GM11168 (cell line): ENCODE results near the gene HNRNPA3.

ENCODE experiments used
- in situ Hi-C: fragments of 300-500 bp; cut with MboI; formaldehyde crosslinking; loops from one replicate; pipeline ENCODE4 v1.12.0; 2022; ENCODE audit warnings: low sequenced_read_pairs; ENCODE audit not compliant: unreplicated experiment

The HNRNPA3 gene

DNA sequence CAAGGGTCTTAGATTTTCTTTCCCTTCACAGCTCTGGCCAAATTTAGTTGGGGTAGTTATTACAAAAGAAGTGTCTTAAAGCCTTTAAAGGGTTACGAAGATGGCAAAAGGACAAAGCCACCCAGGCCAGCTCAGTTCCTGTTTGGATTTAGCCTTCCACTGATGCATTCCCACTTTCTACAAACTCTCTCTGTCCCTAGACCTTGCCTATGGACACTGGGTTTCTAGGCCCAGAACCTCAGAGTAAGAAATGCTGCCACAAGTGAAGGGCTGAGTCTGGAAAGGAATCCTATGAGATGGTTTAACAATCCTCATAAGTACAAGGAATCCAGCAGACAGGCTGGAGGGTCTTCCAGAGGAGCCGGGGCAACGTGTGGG lies 38.6 kb downstream of the HNRNPA3 start:
- in situ Hi-C loops, result no loop called here

- in situ Hi-C loops, result no loop called here
These were observed 40.4 kb downstream of the HNRNPA3 start for GRCh38 chr2:177252808-177253531.

GRCh38 chr2:177253704-177254103 lies 41.1 kb downstream of the HNRNPA3 start:
- in situ Hi-C loops, result no loop called here

- in situ Hi-C loops, result no loop called here
These were observed 42.0 kb downstream of the HNRNPA3 start for GRCh38 chr2:177254433-177255226.

DNA sequence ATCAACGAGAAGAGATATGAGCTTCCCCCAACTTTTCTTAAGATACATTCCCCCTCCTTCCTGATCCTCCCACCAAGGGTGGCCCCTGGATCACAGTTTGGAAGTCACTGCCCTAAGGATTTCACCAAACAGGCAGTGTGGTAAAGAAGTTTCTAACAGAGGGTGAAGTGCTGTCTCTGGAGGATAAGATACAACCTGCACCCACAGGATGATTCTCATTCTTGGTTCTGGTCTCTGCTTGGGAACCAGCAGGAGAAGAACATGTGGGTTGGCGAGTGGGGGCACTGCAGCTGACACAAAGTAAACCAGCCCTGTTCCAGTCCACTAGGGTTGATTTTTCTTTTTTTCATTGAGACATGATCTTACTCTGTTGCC lies 42.6 kb downstream of the HNRNPA3 start:
- in situ Hi-C loops, result no loop called here

- in situ Hi-C loops, result no loop called here
These were observed 43.4 kb downstream of the HNRNPA3 start for GRCh38 chr2:177256026-177256425.

DNA sequence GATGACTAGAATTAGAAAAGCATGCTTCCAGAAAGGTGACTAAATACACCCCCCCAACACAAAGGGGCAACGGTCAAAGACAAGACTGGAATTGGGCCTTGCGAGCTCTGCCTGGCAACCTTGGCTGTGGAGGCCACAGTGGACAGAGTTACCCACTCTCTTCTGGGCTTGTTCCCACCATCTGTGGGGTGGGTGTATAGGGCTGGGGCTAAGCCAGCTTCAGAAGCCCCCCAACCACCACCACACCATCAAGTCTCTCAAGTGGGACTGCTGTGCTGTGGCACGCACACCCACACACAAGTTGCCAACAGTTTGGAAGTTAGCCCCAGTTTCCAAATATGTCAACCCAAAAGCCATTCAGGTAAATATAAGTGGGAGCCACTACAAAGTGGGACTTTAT lies 44.1 kb downstream of the HNRNPA3 start:
- in situ Hi-C loops, result no loop called here

GRCh38 chr2:177257471-177257870 lies 44.9 kb downstream of the HNRNPA3 start:
- in situ Hi-C loops, result no loop called here

DNA sequence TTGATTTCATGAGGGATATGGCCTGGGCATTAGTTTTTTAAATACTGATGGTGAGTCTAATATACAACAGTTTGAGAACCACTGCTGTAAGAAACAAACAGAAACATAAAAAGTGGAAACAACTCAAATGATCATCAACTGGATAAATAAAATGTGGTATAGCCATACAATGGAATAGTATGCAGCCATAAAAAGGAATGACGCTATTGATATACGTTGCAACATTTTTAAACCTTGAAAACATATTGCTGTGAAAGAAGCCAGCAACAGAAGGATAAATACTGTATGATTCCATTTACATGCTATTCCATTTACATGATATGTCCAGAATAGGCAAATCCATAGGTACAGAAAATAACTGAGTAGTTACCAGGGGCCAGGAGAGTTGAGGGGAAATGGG lies 45.5 kb downstream of the HNRNPA3 start:
- in situ Hi-C loops, result no loop called here

DNA sequence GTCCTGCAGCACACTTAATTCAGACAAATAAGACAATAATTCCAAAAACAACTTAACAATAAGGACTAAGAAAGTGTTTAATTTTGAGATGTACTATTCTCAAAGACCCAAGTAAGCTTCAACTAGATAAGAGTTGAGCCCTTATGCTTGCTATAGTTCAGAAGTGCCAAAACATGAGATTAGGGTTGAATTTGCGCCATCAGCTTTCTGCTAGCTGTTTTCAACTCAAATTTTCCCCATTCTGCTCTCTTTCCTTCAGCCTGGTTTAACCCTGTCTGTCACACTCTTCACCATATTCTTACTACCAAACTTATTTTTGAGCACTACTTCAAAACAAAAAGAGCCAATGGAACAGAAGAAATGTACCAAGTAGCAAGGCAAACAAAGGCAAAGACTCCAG lies 47.8 kb downstream of the HNRNPA3 start:
- in situ Hi-C loops, result no loop called here

DNA sequence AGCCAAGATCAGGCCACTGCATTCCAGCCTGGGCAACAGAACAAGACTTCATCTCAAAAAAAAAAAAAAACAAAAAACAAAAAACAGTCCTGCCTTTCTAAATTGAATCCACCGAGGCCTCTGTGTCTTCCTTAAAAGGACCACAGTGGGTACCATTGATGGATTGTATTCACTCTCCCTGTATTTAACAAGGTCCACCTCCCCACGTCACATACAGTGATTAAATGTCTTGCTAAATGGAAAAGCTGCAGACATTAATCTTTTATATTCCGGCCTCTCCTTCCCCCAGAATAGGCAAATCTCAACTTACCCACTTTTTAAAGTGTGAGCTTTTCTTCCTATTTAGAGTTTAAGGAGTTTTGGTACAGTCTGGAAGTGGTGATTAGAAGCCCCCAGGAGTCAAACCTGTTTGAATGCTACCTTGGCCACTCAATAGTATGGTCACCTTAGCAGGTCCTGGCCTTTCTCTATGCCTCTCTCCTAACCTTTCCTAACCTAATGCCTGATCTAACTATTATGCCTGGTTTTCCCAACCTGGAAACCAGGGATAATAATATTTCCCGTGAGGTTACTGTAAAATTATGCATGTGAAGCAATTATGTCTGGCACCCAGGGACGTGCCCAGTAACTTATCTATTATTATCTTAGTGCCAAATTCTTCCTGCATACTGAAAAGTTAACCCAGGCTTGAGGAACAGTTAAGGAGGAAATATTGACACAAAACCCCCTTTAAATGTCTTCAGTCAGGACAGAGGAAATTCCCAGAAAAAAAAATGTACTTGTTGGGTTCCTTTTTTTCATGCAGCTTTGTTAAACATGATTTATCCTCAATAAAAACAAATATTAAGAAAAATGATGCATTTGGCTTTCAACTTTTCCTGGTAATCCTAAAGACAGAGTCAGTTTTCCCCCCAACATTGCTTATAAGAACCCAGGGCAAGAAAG lies 48.8 kb downstream of the HNRNPA3 start:
- in situ Hi-C loops, result no loop called here

DNA sequence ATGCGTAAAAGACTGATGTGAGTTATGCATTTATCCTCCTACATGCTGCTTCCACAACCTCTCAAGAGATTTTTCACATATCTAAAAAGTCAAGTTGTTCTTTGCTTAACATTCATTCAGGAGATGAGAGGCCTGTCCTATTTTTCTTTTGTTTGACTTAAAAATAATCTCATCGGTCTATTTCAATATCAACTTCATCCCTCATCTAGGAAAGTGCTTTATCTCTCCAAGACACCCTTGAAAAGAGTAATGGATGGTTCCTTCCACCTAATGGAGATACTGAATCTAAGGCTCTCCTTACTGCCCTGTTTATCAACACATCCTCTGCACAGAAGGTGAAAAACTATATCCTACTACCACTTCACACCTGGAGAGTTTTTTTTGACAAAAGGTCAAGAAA lies 49.5 kb downstream of the HNRNPA3 start:
- in situ Hi-C loops, result no loop called here

- in situ Hi-C loops, result no loop called here
These were observed 50.4 kb downstream of the HNRNPA3 start for GRCh38 chr2:177262958-177263450.

DNA sequence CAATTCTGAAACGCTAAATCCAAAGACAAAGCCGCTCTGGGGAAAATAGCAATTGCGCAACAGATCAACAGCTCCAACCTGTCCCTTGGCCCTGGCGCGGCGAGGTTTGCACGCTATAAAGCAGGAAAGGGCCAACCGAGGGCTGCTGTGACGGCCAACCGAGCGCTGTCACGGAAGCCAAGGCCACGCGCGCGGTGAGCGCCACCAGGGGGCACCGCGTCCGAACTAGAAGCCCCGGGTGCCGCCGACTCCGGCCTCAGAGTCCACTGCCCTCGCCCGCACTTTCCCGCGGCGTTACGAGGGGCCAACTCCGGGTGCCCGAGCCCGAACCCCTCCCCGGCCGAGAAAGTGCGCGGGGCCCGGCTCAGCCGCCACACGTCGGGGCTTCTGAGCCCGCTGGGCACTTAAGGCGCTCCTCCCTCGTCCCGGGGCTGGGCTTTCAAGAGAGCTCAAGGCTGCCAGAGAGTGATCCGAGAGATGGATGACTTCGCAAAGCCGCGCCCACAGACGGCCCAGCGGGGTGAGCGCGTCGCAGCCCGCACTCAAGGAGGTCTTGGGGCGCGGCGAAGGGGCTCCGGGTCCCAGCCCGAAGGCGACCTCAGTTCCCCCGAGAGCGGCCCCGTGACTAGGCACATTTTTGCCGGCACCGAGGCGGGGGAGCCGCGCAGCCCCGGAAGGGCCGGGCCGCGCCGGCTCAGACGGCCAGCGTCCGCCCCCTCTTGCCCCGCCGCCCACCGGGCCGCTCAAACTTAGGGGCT lies 51.0 kb downstream of the HNRNPA3 start:
- in situ Hi-C loops, result no loop called here

GRCh38 chr2:177264209-177264692 lies 51.7 kb downstream of the HNRNPA3 start:
- in situ Hi-C loops, result no loop called here

GRCh38 chr2:177264693-177265587 lies 52.3 kb downstream of the HNRNPA3 start, which contains the start of gene NFE2L2:
Gene NFE2L2 (minus strand): TSS chr2:177264727. CDS start chr2:177264576, 151 bp downstream.
- in situ Hi-C loops, result no loop called here

DNA sequence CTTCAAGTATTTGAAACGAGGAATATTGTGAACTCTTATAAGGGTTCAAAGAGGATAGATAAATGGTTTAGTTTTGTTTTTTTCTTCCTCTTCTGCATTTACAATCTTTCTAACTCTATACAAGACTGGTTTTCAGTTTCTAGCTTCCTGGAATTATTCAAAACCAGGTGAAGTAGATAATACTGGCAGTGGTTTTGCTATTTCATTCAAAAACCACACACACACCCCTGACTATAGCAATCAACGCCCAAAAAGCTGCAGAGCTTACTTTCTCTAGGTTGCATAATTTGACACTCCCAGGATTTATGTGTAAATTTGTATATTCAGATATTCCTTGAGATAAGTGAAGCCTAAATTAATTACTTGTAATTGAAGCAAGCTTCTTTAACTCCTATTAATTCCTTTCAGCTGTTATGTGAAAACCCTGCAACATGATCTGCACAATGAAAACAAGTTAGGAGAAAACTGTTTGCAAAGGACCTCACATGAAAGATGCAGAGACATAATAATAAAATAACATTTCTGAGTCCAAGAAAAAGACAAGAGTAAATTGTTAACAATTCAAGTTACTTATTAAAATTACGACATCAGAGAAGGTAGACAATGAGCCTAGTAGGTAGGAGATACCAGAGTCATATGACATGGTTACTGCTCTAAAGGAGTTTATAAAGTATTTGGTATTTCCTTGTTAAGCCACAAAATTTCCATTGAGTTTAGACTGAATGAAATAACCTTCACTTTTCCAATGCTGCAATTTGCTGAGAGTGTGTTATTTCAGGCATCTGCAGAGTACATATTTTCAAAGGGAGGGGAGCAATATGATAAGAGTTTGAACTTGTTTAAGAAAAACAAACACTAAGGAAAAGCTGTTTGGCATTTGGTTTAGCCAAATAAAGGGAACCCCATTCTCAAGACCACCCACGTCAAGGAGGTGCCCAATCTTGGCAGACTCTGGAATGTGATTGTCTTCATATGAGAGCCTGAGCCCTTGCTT lies 53.5 kb downstream of the HNRNPA3 start:
- in situ Hi-C loops, result no loop called here
